HepG2 (cell line): ENCODE measurements around the gene SMYD5. TPM values are rescaled to one million over a fixed set of nuclear protein-coding genes. Genes with fewer than 3 reads are reported as not detected.

Experiments
- ATAC-seq: fragments of 200-7000 bp; cut with Tn5 transposase; 3 replicates; pipeline ENCODE4 v1.9.1; 2020; ENCODE audit warnings: mild to moderate bottlenecking, moderate library complexity
- BruUV-seq: library from RNA; stranded (reverse); fragments of 400-500 nt; replicated peaks from 2 replicates; lab custom pipeline; 2021; lab: Mats Ljungman, UMichigan
- CTCF ChIA-PET: fragments of 300-600 bp; formaldehyde crosslinking; extraction: SDS; loops from one replicate; lab custom pipeline; 2021; ENCODE audit warnings: low total read pairs, inconsistent platforms, low intra/inter-chr PET ratio; lab: Yijun Ruan, JAX
- POLR2A ChIA-PET: fragments of 350-600 bp; sonication (Branson Sonifier 250); formaldehyde crosslinking; loops from one replicate; lab custom pipeline; 2020; ENCODE audit warnings: antibody characterized with exemption, inconsistent platforms; lab: Yijun Ruan, JAX
- DNase-seq: peaks from one replicate; pipeline ENCODE4 v3.0.0-alpha.2; 2015; ENCODE audit warnings: low spot score
- FAIRE-seq: peaks from 3 replicates; lab custom pipeline; 2011; peaks lifted over from hg19 to GRCh38; lab: Jason Lieb, UNC
- H2AFZ ChIP-seq: one replicate; pipeline ENCODE4 v1.6.1; 2011; ENCODE audit warnings: low read length, inconsistent platforms
- H3K27ac ChIP-seq: fragments of 300-600 bp; 3 replicates; pipeline ENCODE4 v1.8.0; 2011; ENCODE audit warnings: mixed run types, mild to moderate bottlenecking, mixed read lengths, low read length, inconsistent platforms; ENCODE audit not compliant: insufficient read depth; ENCODE audit errors: extremely low read length
- H3K27me3 ChIP-seq, 2 experiments: fragments of 200-600 bp in 1 of 2; 2 replicates in 1 of 2; 3 replicates in 1 of 2; pipeline versions ENCODE4 v1.6.0 to v1.8.0; 2011; ENCODE audit warnings: low read length in 2 of 2, mild to moderate bottlenecking in 2 of 2, moderate library complexity in 2 of 2, inconsistent platforms in 1 of 2; ENCODE audit not compliant: insufficient read depth in 2 of 2, control insufficient read depth in 1 of 2
- H3K36me3 ChIP-seq, 2 experiments: fragments of 200-600 bp in 1 of 2; replicated peaks in 1 of 2; 2 replicates in 1 of 2; 3 replicates in 1 of 2; pipeline versions ENCODE4 v1.5.1 to v1.8.0; 2011; ENCODE audit warnings: low read length in 2 of 2, inconsistent platforms in 1 of 2; ENCODE audit not compliant: insufficient read depth in 2 of 2, control insufficient read depth in 1 of 2
- H3K4me1 ChIP-seq: 2 replicates; pipeline ENCODE4 v1.5.1; 2012; ENCODE audit warnings: low read length, inconsistent platforms; ENCODE audit not compliant: insufficient read depth
- H3K4me2 ChIP-seq: 2 replicates; pipeline ENCODE4 v1.6.0; 2011; ENCODE audit warnings: low read depth, low read length, inconsistent platforms
- H3K4me3 ChIP-seq, 3 experiments: fragments of 200-600 bp in 1 of 3; sonication (generic), shearing (Covaris generic) in 1 of 3; replicated peaks in 1 of 3; 2 replicates each; pipeline ENCODE4 v1.5.1; 2011 to 2016; ENCODE audit warnings: low read length in 3 of 3, inconsistent platforms in 2 of 3, low read depth in 2 of 3, mild to moderate bottlenecking in 2 of 3, control low read depth in 1 of 3, mixed read lengths in 1 of 3; ENCODE audit not compliant: insufficient read depth in 1 of 3
- H3K79me2 ChIP-seq: one replicate; pipeline ENCODE4 v1.6.1; 2011; ENCODE audit warnings: low read length, inconsistent platforms; ENCODE audit not compliant: insufficient read depth
- H3K9ac ChIP-seq: 2 replicates; pipeline ENCODE4 v1.6.0; 2011; ENCODE audit warnings: mild to moderate bottlenecking, low read depth, low read length, inconsistent platforms; ENCODE audit not compliant: insufficient read depth
- H3K9me3 ChIP-seq: 2 replicates; pipeline ENCODE4 v1.5.1; 2012; ENCODE audit warnings: mild to moderate bottlenecking, low read length
- H4K20me1 ChIP-seq: 2 replicates; pipeline ENCODE4 v1.6.0; 2011; ENCODE audit warnings: inconsistent platforms, mild to moderate bottlenecking, low read length, moderate library complexity; ENCODE audit not compliant: insufficient read depth
- BATF2 ChIP-seq: sonication (generic); formaldehyde crosslinking; IDR thresholded peaks from 2 replicates; pipeline ENCODE4 v1.8.0; 2022; ENCODE audit warnings: mild to moderate bottlenecking, missing genetic modification reagents, moderate library complexity
- MAFF ChIP-seq: IDR thresholded peaks from 2 replicates; pipeline ENCODE4 v1.6.1; 2011; ENCODE audit warnings: low read depth, low read length, improper control_type of control experiment
- NBN ChIP-seq: fragments of 450-650 bp; conservative IDR thresholded peaks from 2 replicates; pipeline ENCODE4 v1.6.1; 2017
- PHF21A ChIP-seq: sonication (generic); formaldehyde crosslinking; IDR thresholded peaks from 2 replicates; pipeline ENCODE4 v1.5.0; 2020; ENCODE audit warnings: mild to moderate bottlenecking, missing genetic modification reagents
- SUZ12 ChIP-seq: fragments of 150-350 bp; IDR thresholded peaks from 2 replicates; pipeline ENCODE4 v1.6.1; 2014; ENCODE audit warnings: low read depth, low read length
- TCF7L2 ChIP-seq: IDR thresholded peaks from 2 replicates; pipeline ENCODE4 v1.6.1; 2011; ENCODE audit warnings: mild to moderate bottlenecking, low read depth, low read length, moderate library complexity
- ZBTB33 ChIP-seq: sonication (generic); formaldehyde crosslinking; IDR thresholded peaks from 2 replicates; pipeline ENCODE4 v1.4.0; 2020; ENCODE audit warnings: missing genetic modification reagents
- ZNF143 ChIP-seq: sonication (generic); formaldehyde crosslinking; IDR thresholded peaks from 2 replicates; pipeline ENCODE4 v1.4.0; 2020; ENCODE audit warnings: missing genetic modification reagents
- WGBS: methylation state at CpG from one replicate; pipeline ENCODE4 v1.1.6; 2017; ENCODE audit warnings: low lambda C conversion rate; 5-methylcytosine and 5-hydroxymethylcytosine counted together
- in situ Hi-C: cut with HindIII; loops from 2 replicates; pipeline ENCODE4 v1.10.0; 2017; ENCODE audit warnings: low pct_unique_long_range_greater_than_20kb; ENCODE audit not compliant: extremely low pct_ligation_motif_present
- intact Hi-C: fragments of 100-400 bp; cut with micrococcal nuclease; formaldehyde crosslinking; loops from one replicate; pipeline ENCODE4 v1.10.0; 2022; ENCODE audit not compliant: unreplicated experiment
- polyA plus RNA-seq, 8 experiments: library from polyadenylated mRNA; depleted of rRNA in 3 of 8; stranded (reverse) in 7 of 8; unstranded in 1 of 8; fragments of >200 nt; fragmentation: Illumina TruSeq in 4 of 8; extraction: Trizol in 4 of 8; gene quantifications; 2 replicates each; pipeline versions ENCODE4 v1.2.1 to v1.2.3, GENCODE V29; 2011 to 2016; ENCODE audit warnings: low read depth in 4 of 8, missing spikeins in 1 of 8, mixed read lengths in 1 of 8; ENCODE audit not compliant: insufficient read depth in 1 of 8
- total RNA-seq, 5 experiments: library from RNA; depleted of rRNA; stranded (reverse); fragments of >200 nt; fragmentation: Illumina TruSeq; extraction: Trizol; gene quantifications; 2 replicates each; pipeline ENCODE4 v1.2.3, GENCODE V29; 2016; ENCODE audit warnings: low read depth in 1 of 5
- TF ChIP-seq, protein P1 (sequence below): sonication (generic); formaldehyde crosslinking; IDR thresholded peaks from 2 replicates; pipeline ENCODE4 v1.8.0; 2022; ENCODE audit warnings: mild to moderate bottlenecking, missing genetic modification reagents, borderline replicate concordance

SMYD5 gene
- total and polyA plus RNA-seq, 2 of the 13 experiments (the other 11 are each of a cell fraction or from before 2014, with no cell fraction given) = 55.8 to 70.4 TPM

- Histone ChIP-seq H3K36me3 (no peaks in the 10 kb centered on the region), H3K4me3 (no peak overlapping the region), H3K27me3 (peaks cover 0 to 8% of the 10 kb centered on the region in 2 experiments; a peak in 1 of 5 replicates), H4K20me1 (no peaks in the 10 kb centered on the region), H3K79me2 (no peaks in the 10 kb centered on the region), H2AFZ (no peak overlapping the region), H3K27ac (no peak overlapping the region), H3K9me3 (no peaks in the 10 kb centered on the region), H3K9ac (no peak overlapping the region), H3K4me2 (no peak overlapping the region), H3K4me1 (peaks cover 45% of the 10 kb centered on the region)
- FAIRE-seq (no peak), DNase-seq (no peak), ATAC-seq (no peak)
- 81% methylated on average over 6 of the region's 6 CpGs for WGBS
- TF ChIP-seq MAFF (no peak), BATF2 (CRISPR knock-in tag) (no peak), TCF7L2 (no peak), NBN (no peak), ZNF143 (no peak), SUZ12 (no peak), PHF21A (no peak), ZBTB33 (CRISPR knock-in tag) (no peak)
- TF ChIP-seq, protein P1, sequence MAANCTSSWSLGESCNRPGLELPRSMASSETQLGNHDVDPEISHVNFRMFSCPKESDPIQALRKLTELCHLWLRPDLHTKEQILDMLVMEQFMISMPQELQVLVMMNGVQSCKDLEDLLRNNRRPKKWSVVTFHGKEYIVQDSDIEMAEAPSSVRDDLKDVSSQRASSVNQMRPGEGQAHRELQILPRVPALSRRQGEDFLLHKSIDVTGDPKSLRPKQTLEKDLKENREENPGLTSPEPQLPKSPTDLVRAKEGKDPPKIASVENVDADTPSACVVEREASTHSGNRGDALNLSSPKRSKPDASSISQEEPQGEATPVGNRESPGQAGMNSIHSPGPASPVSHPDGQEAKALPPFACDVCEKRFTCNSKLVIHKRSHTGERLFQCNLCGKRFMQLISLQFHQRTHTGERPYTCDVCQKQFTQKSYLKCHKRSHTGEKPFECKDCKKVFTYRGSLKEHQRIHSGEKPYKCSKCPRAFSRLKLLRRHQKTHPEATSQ = no peak
- intact Hi-C loops = no loop called here
- BruUV-seq = no TSS peak
- in situ Hi-C loops = no loop called here
- POLR2A ChIA-PET = interaction anchor here (1.3 to 2.0 kb wide), 2 partner anchors 13 to 28 kb away, joined by 6 to 7 read pairs; partner anchors contain the start of gene CCT7
- CTCF ChIA-PET = no interaction called here
Observed at GRCh38 chr2:73205611-73206010, 8.4 kb upstream of the SMYD5 start.
